GM06990 (cell line): ENCODE measurements around the gene CNTNAP5.

Experiments
- DNase-seq: peaks from one replicate; pipeline ENCODE4 v3.0.0-alpha.2; 2011; ENCODE audit not compliant: insufficient read length; ENCODE audit errors: extremely low read depth
- H3K27me3 ChIP-seq: replicated peaks from 2 replicates; pipeline ENCODE4 v1.6.0; 2011; ENCODE audit warnings: low read length; ENCODE audit not compliant: control insufficient read depth, insufficient read depth
- H3K36me3 ChIP-seq: 2 replicates; pipeline ENCODE4 v1.5.1; 2011; ENCODE audit warnings: low read length; ENCODE audit not compliant: control insufficient read depth, insufficient read depth
- H3K4me3 ChIP-seq: replicated peaks from 2 replicates; pipeline ENCODE4 v1.5.1; 2011; ENCODE audit warnings: low read depth, mild to moderate bottlenecking, control low read depth, low read length
- CTCF ChIP-seq: IDR thresholded peaks from 2 replicates; pipeline ENCODE4 v1.5.1; 2011; ENCODE audit warnings: low read length, control low read depth, mild to moderate bottlenecking, inconsistent platforms; ENCODE audit not compliant: insufficient read depth, poor library complexity, severe bottlenecking

Gene CNTNAP5

GRCh38 chr2:124661558-124661957 is 636.5 kb downstream of the CNTNAP5 start:
- TF ChIP-seq CTCF = no peak
- Histone ChIP-seq H3K4me3 (no peak overlapping the region), H3K27me3 (no peaks in the 10 kb centered on the region), H3K36me3 (no peaks in the 10 kb centered on the region)
- DNase-seq = no peak

DNA sequence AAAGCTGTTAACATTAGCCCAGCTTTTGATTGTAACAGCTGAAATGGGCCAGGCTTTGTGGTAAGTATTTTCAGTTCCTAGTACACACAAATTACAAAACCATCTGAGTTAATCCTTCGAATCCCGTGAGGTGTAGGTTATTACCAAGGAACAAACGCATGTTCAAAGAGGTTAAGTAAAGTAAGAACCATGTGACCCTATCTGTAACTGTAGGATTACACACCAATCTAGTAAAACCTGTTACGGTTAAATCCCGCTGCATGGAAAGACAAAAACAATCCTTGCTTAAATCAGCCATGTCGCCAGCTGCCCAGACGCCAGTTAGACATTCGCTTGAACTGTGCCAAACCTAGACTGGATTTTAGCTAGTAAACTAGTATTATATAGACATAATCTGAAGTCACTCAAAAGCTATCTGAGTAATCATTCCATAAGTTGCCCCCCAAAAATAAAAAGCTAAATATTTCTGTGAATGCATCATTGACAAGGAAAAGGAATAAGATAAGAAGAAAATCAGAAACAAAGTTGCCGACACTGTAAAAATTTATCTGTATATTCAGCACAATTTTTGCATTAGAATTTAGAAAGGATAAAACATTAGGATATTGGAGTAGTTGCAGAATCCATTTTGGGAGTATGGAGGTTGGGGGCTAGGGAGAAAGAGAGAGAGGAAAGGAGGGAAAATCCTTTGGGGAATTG is 638.0 kb downstream of the CNTNAP5 start:
- DNase-seq = no peak
- TF ChIP-seq CTCF = no peak
- Histone ChIP-seq H3K4me3 (no peak overlapping the region), H3K27me3 (no peaks in the 10 kb centered on the region), H3K36me3 (no peaks in the 10 kb centered on the region)

GRCh38 chr2:124663645-124663997 is 638.5 kb downstream of the CNTNAP5 start:
- no peak for TF ChIP-seq CTCF
- Histone ChIP-seq H3K36me3 (no peaks in the 10 kb centered on the region), H3K27me3 (no peaks in the 10 kb centered on the region), H3K4me3 (no peak overlapping the region)
- no peak for DNase-seq

DNA sequence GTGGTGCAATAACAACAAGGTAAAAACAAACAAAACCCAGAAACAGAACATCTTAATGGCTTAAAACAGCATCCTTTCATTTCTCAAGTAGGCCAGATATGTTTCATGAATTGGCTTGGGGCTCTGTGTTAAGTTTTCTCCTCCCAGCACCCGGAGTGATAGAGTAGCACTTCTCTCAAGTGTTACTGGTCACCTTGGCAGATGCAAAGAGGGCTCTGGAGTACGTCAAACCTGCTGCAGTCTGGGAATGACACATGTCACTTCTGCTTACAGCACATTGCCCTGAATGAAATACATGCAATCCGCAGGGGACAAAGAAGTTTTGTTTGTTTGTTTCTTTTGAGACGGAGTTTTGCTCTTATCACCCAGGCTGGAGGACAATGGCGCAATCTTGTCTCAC is 639.3 kb downstream of the CNTNAP5 start:
- Histone ChIP-seq H3K36me3 (no peaks in the 10 kb centered on the region), H3K27me3 (no peaks in the 10 kb centered on the region), H3K4me3 (no peak overlapping the region)
- no peak for TF ChIP-seq CTCF
- no peak for DNase-seq

DNA sequence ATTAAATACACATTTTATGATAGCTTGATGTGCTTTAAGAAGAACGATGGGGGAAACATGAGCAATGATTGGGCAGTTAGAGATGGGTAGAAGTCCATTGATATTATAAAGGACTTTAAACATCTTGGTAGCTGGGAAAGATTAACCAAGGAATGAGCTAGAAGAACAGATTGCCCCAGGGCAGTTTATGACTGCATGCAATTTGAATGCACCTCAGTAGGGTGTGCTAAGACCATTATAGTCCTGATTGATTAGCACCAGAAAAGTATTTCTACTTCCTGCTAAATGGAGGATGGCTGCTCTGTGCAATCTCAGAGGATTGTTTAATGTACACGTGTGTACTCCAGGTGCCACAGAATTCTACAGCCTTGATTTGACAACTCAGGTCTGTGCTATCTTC is 641.9 kb downstream of the CNTNAP5 start:
- Histone ChIP-seq H3K4me3 (no peak overlapping the region), H3K36me3 (no peaks in the 10 kb centered on the region), H3K27me3 (no peaks in the 10 kb centered on the region)
- DNase-seq = no peak
- no peak for TF ChIP-seq CTCF

DNA sequence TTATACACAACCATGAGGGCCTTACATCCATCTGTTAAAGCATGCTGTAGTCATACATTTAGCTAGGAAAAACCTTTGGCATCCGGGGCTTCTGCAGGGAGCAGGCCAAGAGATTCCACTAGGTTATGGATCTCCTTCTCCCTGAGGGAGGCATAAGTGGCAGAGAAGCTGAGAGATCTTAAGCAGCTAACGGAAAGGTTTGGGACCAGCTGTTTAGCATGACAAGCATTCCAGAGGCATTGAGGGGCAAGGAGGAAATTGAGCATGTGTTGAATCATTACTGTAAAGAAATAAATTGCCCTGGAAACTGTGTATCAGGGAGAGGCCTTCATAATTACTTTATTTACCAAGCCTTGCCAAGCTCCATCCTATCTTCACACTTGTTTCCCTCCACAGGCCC is 643.1 kb downstream of the CNTNAP5 start:
- Histone ChIP-seq H3K4me3 (no peak overlapping the region), H3K36me3 (no peaks in the 10 kb centered on the region), H3K27me3 (no peaks in the 10 kb centered on the region)
- no peak for DNase-seq
- no peak for TF ChIP-seq CTCF
